Mucosa of descending colon (tissue), 3 donors: ENCODE measurements around the gene CACNA1D. TPM values are rescaled to one million over a fixed set of nuclear protein-coding genes. Genes with fewer than 3 reads are reported as not detected.

ENCODE experiments used
- ATAC-seq: fragments of 200-7000 bp; cut with Tn5 transposase; one replicate; pipeline ENCODE4 v1.9.1; 2020; ENCODE audit warnings: mild to moderate bottlenecking, moderate library complexity
- DNase-seq, 3 donors: peaks; one replicate each; pipeline ENCODE4 v3.0.0-alpha.2; 2020
- H3K36me3 ChIP-seq: fragments of 200-600 bp; one replicate; pipeline ENCODE4 v1.8.0; 2021; ENCODE audit warnings: low read depth, mild to moderate bottlenecking
- H3K4me1 ChIP-seq: fragments of 200-600 bp; one replicate; pipeline ENCODE4 v1.8.0; 2021; ENCODE audit warnings: low read depth, mild to moderate bottlenecking
- H3K4me3 ChIP-seq: fragments of 200-600 bp; one replicate; pipeline ENCODE4 v1.8.0; 2021; ENCODE audit warnings: mild to moderate bottlenecking
- H3K9me3 ChIP-seq: fragments of 200-600 bp; one replicate; pipeline ENCODE4 v1.8.0; 2021; ENCODE audit warnings: mild to moderate bottlenecking
- CTCF ChIP-seq: fragments of 200-600 bp; IDR thresholded peaks from one replicate; pipeline ENCODE4 v1.8.0; 2022; ENCODE audit warnings: antibody characterized with exemption, mild to moderate bottlenecking
- intact Hi-C, 2 donors: fragments of 100-400 bp; cut with DNase I in 1 of 2; cut with micrococcal nuclease in 1 of 2; formaldehyde crosslinking; loops; one replicate each; pipeline versions ENCODE4 v1.11.0 to v1.11.1; 2022; cut with DNase I, micrococcal nuclease
- total RNA-seq, 3 donors: library from RNA; stranded (reverse); fragmentation: NEBNext Ultra II Directional in 2 of 3; extraction: Animal tissue kit (Norgen Biotek cat#: 25700) in 2 of 3; gene quantifications; one replicate each; pipeline versions ENCODE4 v1.2.1 to v1.2.4, GENCODE V29; 2021 to 2023
- donor health status: DM: no; HTN: no; CAD: no; lungs with moderate emphysema.
- donor health status: DM: no; HTN: no; CAD: no.
- donor health status: DM: no; HTN: yes; CAD: no.

The CACNA1D gene
- total RNA-seq, 3 donors from 2014 or later = 13.8 to 38.1 (median 22.2) TPM

GRCh38 chr3:53795176-53795575 lies 300.8 kb downstream of the CACNA1D start:
- DNase-seq (no peak), ATAC-seq (peak; percentile 10)
- H3K4me1 ChIP-seq = no peaks in the 10 kb centered on the region
- intact Hi-C loops = no loop called here
- no peak overlapping the region for H3K4me3 ChIP-seq
- no peak for TF ChIP-seq CTCF
- H3K36me3 ChIP-seq = no peaks in the 10 kb centered on the region
- no peaks in the 10 kb centered on the region for H3K9me3 ChIP-seq

GRCh38 chr3:53795789-53796560 lies 301.6 kb downstream of the CACNA1D start:
- DNase-seq (peak in 2 of 3 donors; percentile 39 to 54), ATAC-seq (peak; percentile 79)
- Histone ChIP-seq H3K9me3 (no peaks in the 10 kb centered on the region), H3K4me3 (no peak overlapping the region), H3K4me1 (no peaks in the 10 kb centered on the region), H3K36me3 (no peaks in the 10 kb centered on the region)
- TF ChIP-seq CTCF = no peak
- intact Hi-C loops = no loop called here

GRCh38 chr3:53798144-53798543 lies 303.7 kb downstream of the CACNA1D start:
- H3K4me3 ChIP-seq = no peak overlapping the region
- no peak for TF ChIP-seq CTCF
- ATAC-seq (no peak), DNase-seq (no peak)
- no peaks in the 10 kb centered on the region for H3K36me3 ChIP-seq
- no peaks in the 10 kb centered on the region for H3K4me1 ChIP-seq
- intact Hi-C loops = no loop called here
- no peaks in the 10 kb centered on the region for H3K9me3 ChIP-seq

- Histone ChIP-seq H3K4me3 (no peak overlapping the region), H3K36me3 (no peaks in the 10 kb centered on the region), H3K4me1 (no peaks in the 10 kb centered on the region), H3K9me3 (no peaks in the 10 kb centered on the region)
- no peak for TF ChIP-seq CTCF
- ATAC-seq (no peak), DNase-seq (no peak)
- intact Hi-C loops = no loop called here
Measured at GRCh38 chr3:53799338-53799865, 305.0 kb downstream of the CACNA1D start.

GRCh38 chr3:53800041-53800906 lies 305.9 kb downstream of the CACNA1D start:
- no peaks in the 10 kb centered on the region for H3K36me3 ChIP-seq
- no peaks in the 10 kb centered on the region for H3K9me3 ChIP-seq
- intact Hi-C loops = no loop called here
- H3K4me1 ChIP-seq = no peaks in the 10 kb centered on the region
- H3K4me3 ChIP-seq = no peak overlapping the region
- no peak for DNase-seq
- TF ChIP-seq CTCF = no peak
- ATAC-seq = no peak
